GM12892 (cell line): ENCODE measurements around the gene FTO.

Source experiments
- POLR2A ChIP-seq: IDR thresholded peaks from 2 replicates; pipeline ENCODE4 v1.6.1; 2011; ENCODE audit warnings: low read depth, low read length, control low read depth
- POLR2AphosphoS5 ChIP-seq: IDR thresholded peaks from 2 replicates; pipeline ENCODE4 v1.6.1; 2011; ENCODE audit warnings: low read depth, low read length, control low read depth
- TAF1 ChIP-seq: IDR thresholded peaks from 2 replicates; pipeline ENCODE4 v1.6.1; 2011; ENCODE audit warnings: low read depth, mild to moderate bottlenecking, control low read depth, low read length, borderline replicate concordance

DNA sequence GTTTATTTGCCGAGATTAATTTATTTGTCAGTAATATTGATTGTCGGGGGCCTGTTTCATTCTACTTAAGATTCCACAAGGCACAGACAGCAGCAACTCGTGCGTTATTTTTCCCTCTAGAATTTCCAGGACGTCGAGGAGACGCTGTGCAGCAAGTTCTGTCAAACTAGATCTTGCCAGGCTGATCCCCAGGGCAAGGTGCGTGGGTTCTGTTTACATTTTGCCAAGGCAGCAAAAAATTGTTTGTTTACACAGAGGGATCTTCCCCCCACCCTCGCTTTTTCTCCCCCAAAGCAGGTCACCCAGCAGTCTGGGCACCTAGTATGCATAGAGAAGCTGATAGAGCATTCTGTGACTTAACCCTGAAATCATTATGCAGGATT is 471.2 kb downstream of the FTO start:
- TF ChIP-seq POLR2A: no peak
- no peak for TF ChIP-seq POLR2AphosphoS5
- no peak for TF ChIP-seq TAF1
